Superior temporal gyrus (tissue), 1 donor: ENCODE results near the gene MORN1.
"Not testable (repeated sequence)": the region's sequence is repeated elsewhere in the genome, so short reads cannot be mapped to it uniquely, and the experiment has no call there.

Source experiments
- DNase-seq: peaks from one replicate; pipeline ENCODE4 v3.0.0-alpha.2; 2016; ENCODE audit errors: extremely low spot score

MORN1 gene

DNA sequence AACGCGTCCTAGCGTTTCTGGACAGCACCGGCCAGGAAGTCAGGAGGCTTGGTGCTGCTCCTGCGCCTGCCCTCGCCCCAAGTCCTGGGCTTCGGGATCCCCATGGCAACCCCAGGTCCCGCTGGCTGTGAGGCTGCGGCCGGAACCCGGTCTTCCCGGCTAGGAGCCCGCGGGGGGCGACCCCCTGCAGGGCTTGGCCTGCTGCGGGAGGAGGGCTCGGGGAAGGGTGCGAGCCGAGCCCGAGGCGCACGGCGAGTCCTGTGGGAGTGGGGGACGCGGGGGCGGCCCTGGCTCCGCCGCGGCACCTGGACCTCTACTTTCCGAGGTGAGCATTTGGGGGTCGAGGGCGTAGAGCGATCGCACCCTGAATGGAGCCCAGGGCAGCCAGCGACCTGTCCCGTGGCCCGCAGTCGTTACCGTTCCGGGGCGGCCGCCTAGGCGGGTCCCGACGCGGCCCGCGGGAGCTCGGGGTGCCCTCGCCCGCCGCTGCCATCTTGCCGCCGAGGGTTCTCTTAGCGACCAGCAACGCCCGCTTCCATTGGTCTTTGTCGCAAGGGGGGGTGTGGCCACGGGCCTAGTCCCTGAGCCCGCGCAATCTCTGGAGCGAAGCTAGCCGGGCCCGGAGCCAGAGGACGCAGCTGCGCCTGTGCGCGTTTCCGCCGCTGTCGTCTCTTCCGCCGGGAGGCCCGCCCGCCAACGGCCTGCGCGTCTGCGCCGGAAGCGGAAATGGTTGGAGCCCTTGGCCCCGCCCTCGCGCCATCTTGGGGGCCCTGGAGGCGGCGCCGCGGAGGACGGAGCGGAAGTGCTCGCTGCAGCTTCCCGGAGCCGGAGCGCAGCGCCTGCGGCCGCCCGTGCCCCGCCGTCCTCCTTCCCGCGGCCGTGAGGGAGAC is at the start of gene MORN1, which contains the start of gene RER1:
MORN1 (minus strand) TSS at position 514 of the 890 bp plus-strand sequence; CDS start at position 493, 21 bp downstream.
RER1 (plus strand) TSS at position 801 of the 890 bp plus-strand sequence. CDS start 3,950 bp downstream, outside the sequence.
- DNase-seq: peak; percentile 99

DNA sequence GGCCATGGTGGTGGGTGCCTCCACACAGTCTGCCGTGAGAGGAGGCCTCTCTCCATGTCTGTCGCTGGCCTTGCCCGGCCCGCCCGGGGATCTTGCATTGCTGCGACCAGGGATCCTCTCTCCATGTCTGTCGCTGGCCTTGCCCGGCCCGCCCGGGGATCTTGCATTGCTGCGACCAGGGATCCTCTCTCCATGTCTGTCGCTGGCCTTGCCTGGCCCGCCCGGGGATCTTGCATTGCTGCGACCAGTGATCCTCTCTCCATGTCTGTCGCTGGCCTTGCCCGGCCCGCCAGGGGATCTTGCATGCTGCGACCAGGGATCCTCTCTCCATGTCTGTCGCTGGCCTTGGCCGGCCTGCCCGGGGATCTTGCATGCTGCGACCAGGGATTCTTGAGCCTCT is 49.0 kb upstream of the MORN1 start:
- DNase-seq: not testable (repeated sequence)

DNA sequence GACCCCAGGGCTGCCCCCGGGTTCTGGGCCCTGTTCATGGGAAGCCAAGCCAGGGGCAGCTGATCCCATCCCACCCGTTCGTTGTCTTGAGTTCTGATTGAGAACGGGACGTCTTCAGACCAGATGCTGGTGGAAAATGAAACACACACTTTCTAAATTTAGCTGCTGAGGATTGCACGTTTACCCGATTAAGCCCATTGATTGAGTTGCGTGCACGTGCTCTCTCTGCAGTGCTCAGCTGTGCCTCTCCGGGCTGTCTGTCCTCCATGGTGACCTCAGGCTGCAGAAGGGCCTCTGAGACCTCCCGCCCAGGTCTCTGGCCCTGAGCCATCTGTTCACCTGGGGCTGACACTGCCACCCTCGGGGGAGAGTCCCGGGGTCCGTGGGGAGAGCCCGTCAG is 48.0 kb upstream of the MORN1 start:
- no peak for DNase-seq

DNA sequence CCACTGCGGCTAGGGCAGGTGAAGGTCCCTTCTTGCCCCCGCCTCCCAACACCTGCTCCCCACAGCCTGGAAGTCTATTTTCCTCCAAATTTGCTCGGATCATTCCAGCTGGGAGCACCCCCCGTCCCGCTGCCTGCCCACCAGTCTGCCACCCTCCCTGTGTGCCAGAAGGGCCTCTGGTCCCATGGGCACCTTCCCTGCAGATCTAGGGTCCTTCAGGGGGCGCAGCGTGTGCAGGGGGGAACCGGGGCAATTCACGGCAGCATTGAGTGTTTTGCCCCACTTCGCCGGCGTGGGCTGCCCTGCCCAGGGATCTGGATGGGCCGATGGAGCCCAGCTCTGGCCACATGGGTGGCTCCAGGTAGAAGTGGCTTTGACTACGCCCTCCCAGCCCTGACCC is 47.3 kb upstream of the MORN1 start:
- DNase-seq: no peak

DNA sequence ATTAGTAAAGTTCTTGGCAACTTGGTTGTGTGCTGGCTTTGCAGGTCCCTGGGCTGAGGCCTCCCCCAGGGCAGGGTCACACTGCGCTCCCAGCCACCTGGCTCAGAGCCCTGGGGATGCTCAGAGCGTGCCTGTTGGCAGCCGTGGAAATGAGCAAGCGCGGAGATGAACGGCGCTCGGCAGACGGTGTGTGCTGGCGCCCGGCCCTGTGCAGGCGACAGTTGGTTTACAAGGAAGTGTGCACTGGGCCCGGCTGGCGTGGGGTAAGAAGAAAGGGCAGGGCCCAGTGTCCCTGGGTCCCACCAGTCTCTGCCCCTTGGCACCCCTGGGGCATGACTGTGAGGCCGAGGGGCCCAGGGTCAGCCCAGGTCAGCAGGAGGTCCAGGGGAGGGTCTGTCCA is 46.7 kb upstream of the MORN1 start:
- no peak for DNase-seq

DNA sequence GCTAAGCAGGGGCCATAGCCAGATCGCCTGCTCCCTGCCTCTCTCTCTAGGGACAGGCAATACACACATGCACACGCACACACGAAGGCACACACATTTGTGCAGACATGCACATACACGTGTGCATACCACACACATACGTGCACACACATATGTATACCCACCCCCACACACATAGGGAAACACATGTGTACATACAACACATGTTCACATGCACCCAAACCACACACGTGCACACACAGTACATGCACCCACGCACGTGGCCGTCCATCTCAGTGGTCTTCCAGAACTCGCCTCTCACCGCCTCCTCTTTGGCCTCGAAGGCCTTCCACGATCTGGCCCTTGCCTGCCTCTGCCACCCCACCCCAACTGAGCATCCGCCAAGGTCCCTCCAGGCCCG is 46.3 kb upstream of the MORN1 start:
- DNase-seq: no peak

DNA sequence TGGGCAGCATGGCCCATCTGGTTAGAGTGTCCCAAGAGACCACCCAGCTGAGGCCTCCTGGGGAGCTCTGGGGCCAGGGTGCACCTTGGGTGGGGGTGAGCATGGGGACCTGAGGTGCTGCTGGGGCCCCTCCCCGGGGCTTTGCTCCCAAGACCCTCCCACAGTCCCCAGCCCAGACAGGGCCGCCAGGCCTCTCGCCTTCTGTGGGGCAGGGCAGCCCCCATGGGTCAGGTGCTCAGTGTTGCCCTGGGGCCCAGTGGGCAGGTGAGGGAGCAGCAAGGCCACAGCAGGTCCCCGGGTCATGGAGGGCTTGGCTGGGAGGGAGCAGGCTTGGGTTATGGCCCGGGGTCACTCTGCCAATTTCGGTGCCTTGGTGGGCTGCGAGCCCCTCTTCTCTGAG is 45.5 kb upstream of the MORN1 start:
- DNase-seq: no peak

DNA sequence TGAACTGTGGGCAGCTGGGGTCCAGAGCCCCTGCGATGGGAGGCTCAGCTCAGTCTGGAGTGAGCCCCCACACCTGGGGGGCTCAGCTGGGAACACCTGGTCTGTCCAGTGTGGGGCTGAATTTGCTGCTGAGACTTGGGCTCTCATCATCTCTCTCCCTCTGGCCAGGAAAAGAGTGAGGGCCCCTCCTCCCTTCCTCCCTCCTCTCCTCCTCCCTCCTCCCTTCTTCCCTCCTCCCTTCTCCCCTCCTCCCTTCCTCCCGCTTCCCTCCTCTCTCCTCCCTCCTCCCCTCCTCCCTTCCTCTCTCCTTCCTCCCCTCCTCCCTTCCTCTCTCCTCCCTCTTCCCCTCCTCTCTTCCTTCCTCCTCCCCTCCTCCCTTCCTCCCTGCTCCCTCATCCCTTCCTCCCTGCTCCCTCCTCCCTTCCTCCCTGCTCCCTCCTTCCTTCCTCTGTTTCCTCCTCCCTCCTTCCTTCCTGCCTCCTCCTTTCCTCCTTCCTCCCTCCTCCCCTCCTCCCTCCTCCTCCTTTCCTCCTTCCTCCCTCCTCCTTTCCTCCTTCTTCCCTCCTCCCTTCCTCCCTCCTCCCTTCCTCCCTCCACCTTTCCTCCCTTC is 44.5 kb upstream of the MORN1 start:
- DNase-seq: no peak

DNA sequence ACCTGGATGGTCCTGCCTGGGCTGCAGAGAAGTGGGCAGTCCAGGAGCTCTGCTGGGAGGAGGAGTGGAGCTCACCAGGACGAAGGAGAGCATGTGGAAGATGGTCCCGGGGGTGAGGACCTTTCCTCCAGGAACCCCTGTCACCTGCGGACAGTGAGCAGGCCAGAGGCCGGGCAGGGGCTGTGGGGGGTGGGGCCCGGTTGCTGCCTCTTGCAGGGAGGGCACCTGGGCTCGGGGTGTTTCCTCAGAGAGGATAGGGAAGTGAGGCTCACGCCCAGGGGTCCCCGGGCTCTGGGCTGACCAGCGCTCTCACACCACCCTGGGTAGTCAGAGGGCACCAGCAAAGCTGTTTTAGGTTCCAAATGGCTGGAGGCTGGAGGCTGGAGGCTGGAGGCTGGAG is 43.7 kb upstream of the MORN1 start:
- no peak for DNase-seq

DNA sequence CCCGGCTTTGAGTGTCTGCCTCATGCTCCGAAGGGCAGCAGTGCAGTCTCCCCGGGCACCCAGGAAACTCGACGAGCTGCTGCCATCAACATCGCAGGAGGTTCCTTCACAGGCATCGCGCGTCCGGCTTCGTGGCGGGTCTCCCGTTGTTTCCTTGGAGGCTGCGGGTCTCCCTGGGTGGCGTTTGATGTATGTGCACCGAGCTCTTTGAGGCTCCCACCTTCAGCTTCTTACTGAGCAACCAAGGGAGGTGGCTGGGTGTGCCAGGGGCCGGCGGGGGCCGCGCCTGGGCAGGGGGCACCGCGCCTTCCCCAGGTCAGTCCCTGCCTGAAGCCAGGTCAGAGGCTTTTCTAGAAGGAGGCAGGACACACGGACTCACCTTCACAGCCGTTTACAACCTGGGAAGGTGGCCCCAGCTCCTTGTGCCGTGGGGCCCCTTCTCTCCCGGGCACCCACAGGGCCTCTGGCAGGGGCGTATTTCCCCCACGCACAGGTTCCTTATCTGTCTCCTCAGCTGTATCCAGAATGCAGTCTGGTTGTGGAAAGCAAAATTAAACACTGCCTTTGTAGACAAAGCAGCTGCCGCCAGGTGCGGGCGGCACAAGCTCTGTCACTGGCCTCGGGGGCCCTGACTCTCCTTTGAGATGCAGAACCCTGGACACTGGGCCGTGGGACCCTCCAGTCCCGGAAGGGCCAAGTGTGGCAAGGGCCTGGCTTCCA is 42.7 kb upstream of the MORN1 start:
- DNase-seq: no peak

DNA sequence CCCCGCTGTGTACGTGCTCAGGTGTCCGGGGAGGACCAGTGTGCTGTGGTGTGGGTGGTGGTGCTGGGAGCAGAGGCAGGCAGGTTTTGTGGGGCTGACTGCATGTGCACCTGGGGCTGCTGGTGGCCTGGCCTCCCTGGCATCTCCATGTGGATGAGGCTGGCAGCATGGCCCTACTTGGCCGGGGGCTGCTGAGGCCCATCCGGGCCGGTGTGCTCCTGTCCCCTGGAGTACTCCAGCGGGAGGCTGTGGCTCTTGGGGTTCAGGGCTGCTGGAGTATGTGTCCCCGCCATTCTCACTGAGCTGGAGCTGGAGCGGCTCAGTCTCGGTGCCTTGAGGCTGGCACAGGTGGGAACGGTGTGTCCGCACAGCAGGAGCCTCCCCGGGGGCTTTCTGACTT is 41.8 kb upstream of the MORN1 start:
- DNase-seq: no peak

DNA sequence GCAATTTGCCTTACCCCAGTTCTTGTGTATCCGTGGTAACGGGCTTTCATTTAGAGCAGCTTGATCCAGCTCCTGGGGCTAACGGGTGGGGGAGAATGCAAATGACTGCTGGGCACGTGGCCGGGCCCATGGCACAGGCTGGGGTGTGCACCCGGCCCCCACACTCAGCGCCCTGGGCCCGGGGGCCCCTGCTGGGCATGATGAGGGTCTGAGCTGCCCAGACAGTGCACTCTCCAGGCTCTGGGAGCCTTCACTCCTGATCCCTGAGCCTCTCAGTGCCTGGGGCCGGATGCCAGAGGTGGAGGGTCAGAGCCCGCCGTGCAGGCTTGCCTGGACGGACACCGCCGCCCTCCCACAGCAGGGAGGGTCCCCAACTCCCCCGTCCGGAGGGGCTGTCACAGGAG is 41.1 kb upstream of the MORN1 start:
- no peak for DNase-seq

DNA sequence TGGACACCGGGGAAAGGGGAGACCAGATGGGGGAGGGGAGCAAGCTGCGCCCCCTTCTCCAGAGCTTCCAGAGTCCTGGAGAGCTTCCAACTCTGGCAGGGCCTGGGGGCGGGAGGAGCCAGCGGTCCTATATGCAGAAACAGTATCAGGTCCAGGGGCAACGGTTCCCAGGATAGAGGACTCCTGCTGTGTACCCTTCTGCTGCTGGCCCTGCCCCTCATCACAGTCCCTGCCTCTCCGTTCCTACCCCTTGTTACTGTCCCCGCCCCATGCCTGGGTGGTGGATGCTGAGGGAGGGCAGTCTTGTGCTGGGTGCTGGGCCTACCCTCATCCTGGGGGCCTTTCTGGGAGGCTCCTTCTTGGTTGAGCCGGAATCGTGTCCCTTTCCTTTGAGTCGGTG is 40.2 kb upstream of the MORN1 start:
- no peak for DNase-seq

DNA sequence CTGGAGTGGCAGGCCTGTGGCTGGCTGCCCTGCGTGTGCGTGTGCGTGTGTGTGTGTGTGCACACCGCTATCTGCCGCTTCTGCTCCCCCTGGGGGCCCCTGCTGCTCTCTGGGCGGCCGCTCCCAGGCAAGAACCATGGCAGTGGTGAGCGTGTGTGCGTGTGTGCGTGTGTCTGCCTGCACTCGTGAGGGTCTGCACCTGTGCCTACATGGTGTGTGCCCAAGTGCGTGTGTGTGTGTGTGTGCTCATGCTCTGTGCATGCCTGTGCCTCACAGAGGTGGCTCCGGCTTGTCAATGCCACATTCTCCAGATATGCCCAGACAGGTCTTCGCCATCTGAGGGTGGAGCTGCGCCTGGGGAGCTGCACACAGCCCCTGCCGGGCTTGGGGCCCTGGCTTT is 39.7 kb upstream of the MORN1 start:
- no peak for DNase-seq

DNA sequence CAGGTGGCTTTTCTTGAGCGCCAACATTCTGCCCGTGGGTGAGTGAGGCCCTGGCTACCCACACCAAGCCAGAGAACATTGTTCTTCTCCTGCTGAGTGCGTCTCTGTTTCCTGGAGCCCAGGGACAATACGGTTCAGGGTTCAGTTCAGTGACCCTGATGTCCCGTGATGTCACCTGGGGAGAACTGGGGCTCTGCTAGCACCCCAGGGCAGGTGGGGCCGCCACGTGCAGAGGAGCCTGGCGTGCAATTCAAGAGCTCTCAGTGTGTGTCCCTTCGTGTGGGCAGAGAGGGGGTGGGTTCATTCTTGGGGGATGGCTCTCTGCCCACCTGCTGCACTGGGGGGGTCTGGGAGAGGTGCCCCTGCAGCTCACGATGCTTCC is 39.2 kb upstream of the MORN1 start:
- no peak for DNase-seq

DNA sequence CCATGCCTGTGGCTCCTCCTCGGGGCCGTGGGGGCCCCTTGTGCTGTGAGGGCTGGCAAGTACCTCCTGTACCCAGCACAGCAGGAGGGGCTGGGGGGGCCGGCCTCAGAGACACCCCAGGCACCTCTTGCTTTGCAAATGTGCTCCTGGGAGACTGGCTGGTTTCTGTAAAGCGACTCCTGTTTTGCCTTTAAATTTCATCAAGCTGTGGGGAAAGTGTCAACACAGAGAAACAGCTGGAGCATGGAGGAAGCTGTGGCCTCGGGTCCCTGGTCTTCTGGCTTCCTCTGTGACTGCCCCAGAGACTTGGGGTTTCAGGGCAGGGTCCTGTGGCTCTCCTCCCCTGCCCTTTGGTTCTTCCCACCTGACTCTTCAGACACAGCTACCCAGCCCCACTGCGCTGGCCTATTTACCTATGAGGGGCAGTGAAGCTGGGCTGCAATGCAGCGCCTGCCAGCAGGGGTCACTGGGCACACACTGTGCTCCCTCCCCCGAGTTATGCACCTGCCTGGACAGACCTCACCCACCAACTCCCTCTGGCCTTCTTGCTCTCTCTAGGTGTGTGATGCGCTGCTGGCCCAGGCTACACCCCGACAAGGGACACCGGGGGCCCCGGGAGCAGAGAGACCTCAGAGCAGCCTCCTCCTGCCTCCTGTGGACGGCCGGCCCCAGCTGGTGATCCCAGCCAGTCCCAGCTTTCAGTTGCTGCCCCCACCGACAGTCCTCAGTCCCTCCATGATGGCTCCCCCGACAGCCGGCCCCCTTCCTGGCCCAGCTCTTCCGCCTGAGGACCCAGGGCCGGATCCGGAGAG is 38.6 kb upstream of the MORN1 start:
- no peak for DNase-seq

DNA sequence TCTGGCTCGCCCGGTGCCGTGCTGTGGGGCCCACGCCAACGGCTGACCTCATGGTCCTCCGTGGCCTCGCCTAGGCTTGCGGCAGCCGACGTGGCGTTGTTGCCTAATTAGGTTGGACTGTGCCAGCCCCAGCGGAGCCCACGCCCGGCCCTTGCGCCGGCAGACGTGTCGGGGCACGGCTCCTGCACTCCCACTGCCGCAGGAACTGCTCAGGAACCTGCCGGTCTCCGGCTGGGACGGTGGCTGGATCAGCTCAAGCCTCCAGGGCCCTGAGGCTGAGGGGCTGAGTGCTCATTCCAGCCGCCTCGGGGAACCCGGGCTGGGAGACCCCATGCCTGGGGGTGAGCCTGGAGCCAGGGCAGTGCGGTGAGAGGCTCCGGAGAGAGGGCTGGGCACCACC is 37.1 kb upstream of the MORN1 start:
- no peak for DNase-seq

DNA sequence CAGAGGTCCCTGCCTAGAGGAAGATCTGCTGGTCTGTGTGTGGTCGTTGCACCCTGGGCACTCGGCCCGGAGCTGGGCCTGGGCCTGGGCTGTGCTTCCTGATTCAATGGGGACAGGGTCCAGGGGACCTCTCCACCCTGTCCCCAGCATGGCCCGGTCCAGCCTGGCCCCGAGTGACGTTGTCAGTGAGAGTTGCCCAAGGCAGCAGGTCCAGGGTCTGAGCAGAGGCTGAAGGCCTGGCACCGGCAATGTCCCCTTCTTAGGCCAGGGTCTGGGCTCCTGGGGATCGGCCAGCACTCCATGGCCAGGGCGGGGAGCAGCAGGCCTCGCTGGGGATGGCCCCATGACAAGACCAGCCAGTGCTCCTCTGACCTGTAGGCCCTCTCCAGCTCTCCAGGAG is 36.6 kb upstream of the MORN1 start:
- DNase-seq: no peak

DNA sequence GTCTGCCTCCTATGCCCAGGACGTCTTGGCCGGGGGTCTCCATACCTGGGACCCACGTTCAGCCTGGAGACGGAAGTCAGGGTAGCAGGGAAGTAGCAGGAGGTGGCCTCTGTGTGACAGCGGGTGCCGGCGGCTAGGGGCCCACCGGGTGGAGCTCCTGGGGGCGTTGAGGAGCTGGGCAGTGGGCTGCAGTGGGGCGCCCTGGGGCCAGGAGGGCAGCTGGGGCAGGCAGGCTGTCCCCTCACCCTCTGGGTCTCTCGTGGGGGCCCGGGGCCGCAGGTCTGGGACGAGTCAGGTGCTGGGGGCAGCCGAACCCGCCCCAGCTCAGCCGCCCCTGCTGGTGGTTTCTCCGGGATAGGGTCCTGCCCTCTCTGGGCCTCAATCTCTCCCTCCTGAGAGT is 35.7 kb upstream of the MORN1 start:
- DNase-seq: no peak

DNA sequence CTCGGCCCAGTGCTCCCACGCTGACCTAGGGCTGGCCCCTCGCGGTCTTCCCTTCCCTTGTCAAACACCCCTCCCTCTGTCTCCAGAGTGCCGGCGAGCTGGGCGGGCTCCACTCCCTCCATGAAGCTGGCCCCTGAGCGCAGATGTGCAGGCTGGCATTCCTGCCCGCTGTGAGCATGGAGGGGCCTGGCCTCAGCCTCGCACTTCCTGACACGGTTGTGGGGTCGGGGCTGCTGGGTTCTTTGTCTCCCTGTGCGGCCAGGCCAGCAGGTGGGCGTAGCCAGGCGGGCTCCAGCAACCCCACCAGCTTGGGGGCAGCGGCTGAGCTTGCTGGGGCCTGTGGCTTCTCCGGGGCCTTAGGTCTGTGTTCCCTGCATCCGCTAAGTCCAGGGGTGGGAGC is 35.2 kb upstream of the MORN1 start:
- DNase-seq: no peak

DNA sequence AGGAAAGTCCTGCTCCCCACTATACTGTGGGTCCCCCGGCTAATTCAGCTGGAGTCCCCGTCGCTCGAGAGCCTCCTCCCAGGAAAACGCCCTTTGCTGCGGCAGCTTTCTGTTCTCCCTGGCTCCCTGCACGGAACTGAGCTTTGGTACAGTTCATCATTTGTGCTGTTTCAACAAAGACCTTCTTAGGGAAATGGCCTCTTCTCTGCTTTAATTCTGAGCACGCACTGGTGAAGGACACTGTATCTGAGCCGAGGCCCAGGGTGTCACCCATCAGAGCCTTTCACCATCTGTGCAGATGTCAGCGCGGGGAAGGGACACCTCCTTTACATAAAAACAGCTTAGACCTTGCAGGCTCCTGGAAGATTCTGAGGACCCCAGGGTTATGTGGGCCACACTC is 34.5 kb upstream of the MORN1 start:
- peak; percentile 61 for DNase-seq

DNA sequence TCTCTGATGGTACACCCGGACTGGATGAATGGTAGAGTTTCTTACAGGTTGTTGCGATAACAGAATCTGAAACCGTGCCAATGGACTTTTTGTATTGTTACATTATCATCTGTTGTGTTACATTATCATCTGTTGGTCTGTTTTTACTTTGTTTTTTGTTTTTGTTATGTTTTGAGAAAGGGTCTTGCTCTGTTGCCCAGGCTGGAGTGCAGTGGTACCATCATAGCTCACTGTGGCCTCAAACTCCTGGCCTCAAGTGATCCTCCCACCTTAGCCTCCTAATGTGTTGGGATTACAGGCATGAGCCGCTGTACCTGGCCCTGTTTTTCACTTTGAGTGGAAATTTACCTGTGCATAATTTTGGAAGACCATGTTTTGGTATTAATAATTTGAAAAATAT is 31.2 kb upstream of the MORN1 start:
- no peak for DNase-seq
